ENCODE data around the gene CORO1A. TPM values are rescaled to one million over a fixed set of nuclear protein-coding genes. Genes with fewer than 3 reads are reported as not detected.
"Not testable (repeated sequence)": the region's sequence is repeated elsewhere in the genome, so short reads cannot be mapped to it uniquely, and the experiment has no call there.

The CORO1A gene
- total RNA-seq, 1 experiment from 2014 or later: 7.0 TPM

DNA sequence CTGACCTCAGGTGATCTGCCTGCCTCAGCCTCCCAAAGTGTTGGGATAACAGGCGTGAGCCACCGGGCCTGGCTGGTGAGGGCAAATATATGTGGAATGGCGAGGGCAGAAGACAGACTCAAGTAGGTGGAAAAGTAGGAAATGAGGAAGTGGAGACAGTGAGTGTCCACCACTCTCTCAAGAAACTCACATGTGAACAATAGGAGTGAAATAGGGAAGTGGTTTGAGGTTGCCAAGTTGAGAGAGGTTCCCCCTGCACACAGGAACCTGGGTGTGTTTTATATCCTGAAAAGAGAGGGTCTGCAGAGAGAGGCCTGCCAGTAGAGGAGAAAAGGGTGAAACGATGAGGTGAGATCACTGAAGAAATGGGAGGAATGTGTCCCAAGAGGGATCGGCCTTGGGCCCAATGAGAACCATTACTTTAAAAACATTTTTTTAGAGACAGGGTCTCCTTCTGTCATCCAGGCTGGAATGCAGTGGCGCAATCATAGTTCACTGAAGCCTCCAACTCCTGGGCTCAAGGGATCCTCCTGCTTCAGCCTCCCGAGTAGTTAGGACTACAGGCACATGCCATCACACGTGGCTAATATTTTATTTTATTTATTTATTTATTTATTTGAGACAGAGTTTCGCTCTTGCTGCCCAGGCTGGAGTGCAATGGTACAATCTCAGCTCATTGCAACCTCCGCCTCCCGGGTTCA, 17.1 kb upstream of the CORO1A start:
- no peak for ATAC-seq
- BruUV-seq (replicated peaks): no TSS peak
- H3K79me2 ChIP-seq (ENCODE audit: insufficient read depth, low read length): no peaks in the 10 kb centered on the region
- H3K4me1 ChIP-seq (ENCODE audit: control insufficient read depth in 1 of 2, insufficient read depth in 2 of 2, low read length in 2 of 2): peaks cover 2 to 5% of the 10 kb centered on the region in 2 experiments; a peak in 3 of 4 replicates
- CTCF ChIA-PET: no interaction called here
- no peaks in the 10 kb centered on the region for H3K9me3 ChIP-seq (ENCODE audit: control insufficient read depth in 1 of 2, insufficient read depth in 1 of 2, low read depth in 1 of 2, low read length in 2 of 2)
- H3K9me2 ChIP-seq (ENCODE audit: insufficient read depth): no peaks in the 10 kb centered on the region
- no peaks in the 10 kb centered on the region for H3K36me3 ChIP-seq (ENCODE audit: control insufficient read depth in 1 of 2, insufficient read depth in 2 of 2, low read length in 2 of 2)
- H3K27ac ChIP-seq (ENCODE audit: low read depth, low read length): no peak overlapping the region
- no peak overlapping the region for H3K4me2 ChIP-seq (ENCODE audit: low read length)
- no peaks in the 10 kb centered on the region for H4K20me1 ChIP-seq (ENCODE audit: insufficient read depth)
- no peak for DNase-seq (ENCODE audit: low read depth, low spot score)
- no peak overlapping the region for H2AFZ ChIP-seq (ENCODE audit: low read depth, low read length, poor library complexity, severe bottlenecking)
- POLR2A ChIA-PET: no interaction called here
- H3K4me3 ChIP-seq (replicated peaks in 1 of 2; ENCODE audit: low read depth in 1 of 2, low read length in 2 of 2): no peak overlapping the region
- no peak overlapping the region for H3K9ac ChIP-seq (ENCODE audit: low read length)
- TF ChIP-seq SIN3A (IDR thresholded peaks at IDR 0.05; ENCODE audit: low read depth) (no peak), ZFX (IDR thresholded peaks at IDR 0.05) (no peak), CBX3 (IDR thresholded peaks at IDR 0.05; ENCODE audit: low read depth) (no peak), REST (IDR thresholded peaks at IDR 0.05; ENCODE audit: low read depth) (no peak), JUND (IDR thresholded peaks at IDR 0.05) (no peak), FOSL1 (IDR thresholded peaks at IDR 0.05; ENCODE audit: low read depth) (no peak), SP1 (IDR thresholded peaks at IDR 0.05; ENCODE audit: low read depth) (no peak), POLR2A (IDR thresholded peaks at IDR 0.05; ENCODE audit: borderline replicate concordance, extremely low read depth, insufficient read depth, insufficient read length) (no peak), ZNF274 (IDR thresholded peaks at IDR 0.05; ENCODE audit: low read depth, low read length) (no peak), YY1 (IDR thresholded peaks at IDR 0.05; ENCODE audit: extremely low read depth, insufficient replicate concordance, low read depth, low read length) (no peak), RAD21 (IDR thresholded peaks at IDR 0.05; ENCODE audit: low read depth) (no peak), SRF (IDR thresholded peaks at IDR 0.05; ENCODE audit: low read depth) (no peak), EZH2phosphoT487 (IDR thresholded peaks at IDR 0.05; ENCODE audit: borderline replicate concordance) (no peak), EGR1 (IDR thresholded peaks at IDR 0.05; ENCODE audit: low read depth) (no peak)
- TF ChIP-seq, protein P1, sequence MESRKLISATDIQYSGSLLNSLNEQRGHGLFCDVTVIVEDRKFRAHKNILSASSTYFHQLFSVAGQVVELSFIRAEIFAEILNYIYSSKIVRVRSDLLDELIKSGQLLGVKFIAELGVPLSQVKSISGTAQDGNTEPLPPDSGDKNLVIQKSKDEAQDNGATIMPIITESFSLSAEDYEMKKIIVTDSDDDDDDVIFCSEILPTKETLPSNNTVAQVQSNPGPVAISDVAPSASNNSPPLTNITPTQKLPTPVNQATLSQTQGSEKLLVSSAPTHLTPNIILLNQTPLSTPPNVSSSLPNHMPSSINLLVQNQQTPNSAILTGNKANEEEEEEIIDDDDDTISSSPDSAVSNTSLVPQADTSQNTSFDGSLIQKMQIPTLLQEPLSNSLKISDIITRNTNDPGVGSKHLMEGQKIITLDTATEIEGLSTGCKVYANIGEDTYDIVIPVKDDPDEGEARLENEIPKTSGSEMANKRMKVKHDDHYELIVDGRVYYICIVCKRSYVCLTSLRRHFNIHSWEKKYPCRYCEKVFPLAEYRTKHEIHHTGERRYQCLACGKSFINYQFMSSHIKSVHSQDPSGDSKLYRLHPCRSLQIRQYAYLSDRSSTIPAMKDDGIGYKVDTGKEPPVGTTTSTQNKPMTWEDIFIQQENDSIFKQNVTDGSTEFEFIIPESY (IDR thresholded peaks at IDR 0.05; ENCODE audit: extremely low read depth, insufficient replicate concordance, low read length): no peak
- H3K27me3 ChIP-seq (ENCODE audit: insufficient read depth, low read length): no peaks in the 10 kb centered on the region
- RAD21 ChIA-PET (ENCODE audit: low non-redundant PET in 1 of 2, low total read pairs in 2 of 2, uncharacterized antibody in 2 of 2, unreplicated experiment in 2 of 2): no interaction called here
- intact Hi-C loops (cut with micrococcal nuclease): no loop called here

- POLR2A ChIA-PET; H3K4me3 ChIP-seq (replicated peaks in 1 of 2; ENCODE audit: low read depth in 1 of 2, low read length in 2 of 2); DNase-seq (ENCODE audit: low read depth, low spot score); H2AFZ ChIP-seq (ENCODE audit: low read depth, low read length, poor library complexity, severe bottlenecking); H3K36me3 ChIP-seq (ENCODE audit: control insufficient read depth in 1 of 2, insufficient read depth in 2 of 2, low read length in 2 of 2); H3K27me3 ChIP-seq (ENCODE audit: insufficient read depth, low read length); H3K79me2 ChIP-seq (ENCODE audit: insufficient read depth, low read length); H3K9me2 ChIP-seq (ENCODE audit: insufficient read depth); RAD21 ChIA-PET (ENCODE audit: low non-redundant PET in 1 of 2, low total read pairs in 2 of 2, uncharacterized antibody in 2 of 2, unreplicated experiment in 2 of 2); intact Hi-C loops (cut with micrococcal nuclease); CTCF ChIA-PET; H3K4me1 ChIP-seq (ENCODE audit: control insufficient read depth in 1 of 2, insufficient read depth in 2 of 2, low read length in 2 of 2); BruUV-seq (replicated peaks); H4K20me1 ChIP-seq (ENCODE audit: insufficient read depth); H3K4me2 ChIP-seq (ENCODE audit: low read length); H3K9ac ChIP-seq (ENCODE audit: low read length); H3K27ac ChIP-seq (ENCODE audit: low read depth, low read length); ATAC-seq; H3K9me3 ChIP-seq (ENCODE audit: control insufficient read depth in 1 of 2, insufficient read depth in 1 of 2, low read depth in 1 of 2, low read length in 2 of 2): not testable (repeated sequence)
Measured at GRCh38 chr16:30168746-30169145, 14.7 kb upstream of the CORO1A start.
